Hepatocyte (in vitro differentiated cells): ENCODE measurements around the gene ZFP36L1.

Source experiments
- EZH2phosphoT487 ChIP-seq: fragments of 200-600 bp; sonication (generic); IDR thresholded peaks from one replicate; pipeline ENCODE4 v1.6.1; 2018; ENCODE audit warnings: antibody characterized with exemption, mild to moderate bottlenecking, low read depth, moderate library complexity; ENCODE audit not compliant: unreplicated experiment, severe bottlenecking
- TF ChIP-seq, protein P1 (sequence below): fragments of 200-600 bp; sonication (generic); IDR thresholded peaks from 2 replicates; pipeline ENCODE4 v1.5.1; 2016; ENCODE audit warnings: antibody characterized with exemption, mild to moderate bottlenecking; ENCODE audit not compliant: poor library complexity

DNA sequence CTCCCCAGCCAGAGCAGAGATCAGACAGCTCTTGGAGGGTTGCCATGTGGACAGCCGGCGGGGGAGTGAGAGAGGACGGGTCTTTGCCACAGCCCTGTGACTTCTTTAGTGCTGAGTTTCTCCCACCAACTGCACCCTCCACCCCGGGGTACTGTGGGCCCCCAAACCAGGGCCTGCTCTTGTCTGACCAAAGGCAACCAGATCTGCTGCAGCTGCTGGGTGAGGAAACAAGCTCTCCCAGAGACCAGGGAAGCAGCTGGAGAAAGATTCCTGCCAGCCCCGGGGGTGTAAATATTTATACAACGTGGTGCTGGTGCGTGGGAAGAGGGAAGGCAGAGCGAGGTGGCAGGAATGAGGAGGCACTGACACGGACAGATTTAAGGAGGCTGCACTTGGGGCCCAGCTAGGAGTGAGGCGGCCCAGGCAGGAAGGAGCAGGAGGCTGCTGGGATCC, 14.3 kb upstream of the ZFP36L1 start:
- no peak for TF ChIP-seq EZH2phosphoT487
- TF ChIP-seq, protein P1, sequence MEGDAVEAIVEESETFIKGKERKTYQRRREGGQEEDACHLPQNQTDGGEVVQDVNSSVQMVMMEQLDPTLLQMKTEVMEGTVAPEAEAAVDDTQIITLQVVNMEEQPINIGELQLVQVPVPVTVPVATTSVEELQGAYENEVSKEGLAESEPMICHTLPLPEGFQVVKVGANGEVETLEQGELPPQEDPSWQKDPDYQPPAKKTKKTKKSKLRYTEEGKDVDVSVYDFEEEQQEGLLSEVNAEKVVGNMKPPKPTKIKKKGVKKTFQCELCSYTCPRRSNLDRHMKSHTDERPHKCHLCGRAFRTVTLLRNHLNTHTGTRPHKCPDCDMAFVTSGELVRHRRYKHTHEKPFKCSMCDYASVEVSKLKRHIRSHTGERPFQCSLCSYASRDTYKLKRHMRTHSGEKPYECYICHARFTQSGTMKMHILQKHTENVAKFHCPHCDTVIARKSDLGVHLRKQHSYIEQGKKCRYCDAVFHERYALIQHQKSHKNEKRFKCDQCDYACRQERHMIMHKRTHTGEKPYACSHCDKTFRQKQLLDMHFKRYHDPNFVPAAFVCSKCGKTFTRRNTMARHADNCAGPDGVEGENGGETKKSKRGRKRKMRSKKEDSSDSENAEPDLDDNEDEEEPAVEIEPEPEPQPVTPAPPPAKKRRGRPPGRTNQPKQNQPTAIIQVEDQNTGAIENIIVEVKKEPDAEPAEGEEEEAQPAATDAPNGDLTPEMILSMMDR: no peak
